Activated gamma-delta T cell treated with Interleukin-2 at 50 U/mL for 16 hours (primary cell): ENCODE results near the gene PLEKHS1.
"Not testable (repeated sequence)": the region's sequence is repeated elsewhere in the genome, so short reads cannot be mapped to it uniquely, and the experiment has no call there.

Experiments
- DNase-seq: peaks from one replicate; pipeline ENCODE4 v3.0.0-alpha.2; 2020

The PLEKHS1 gene

DNA sequence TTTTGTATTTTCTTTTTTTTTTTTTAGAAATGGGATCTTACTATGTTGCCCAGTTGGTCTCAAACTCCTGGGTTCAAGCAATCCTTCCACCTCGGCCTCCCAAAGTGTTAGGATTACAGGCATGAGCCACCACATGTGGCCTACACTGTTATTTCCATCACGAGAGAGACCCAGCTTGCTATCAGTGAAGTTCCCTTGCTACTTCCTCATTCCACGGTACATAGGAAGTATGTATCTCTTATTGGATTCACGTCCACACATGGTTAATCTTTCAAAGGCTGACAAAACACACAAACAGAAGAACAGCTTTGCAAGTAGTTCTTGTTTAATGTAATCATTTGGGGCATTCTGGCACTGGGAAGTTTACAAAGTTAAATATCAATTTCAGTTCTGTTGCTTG lies 51.5 kb downstream of the PLEKHS1 start:
- no peak for DNase-seq

DNA sequence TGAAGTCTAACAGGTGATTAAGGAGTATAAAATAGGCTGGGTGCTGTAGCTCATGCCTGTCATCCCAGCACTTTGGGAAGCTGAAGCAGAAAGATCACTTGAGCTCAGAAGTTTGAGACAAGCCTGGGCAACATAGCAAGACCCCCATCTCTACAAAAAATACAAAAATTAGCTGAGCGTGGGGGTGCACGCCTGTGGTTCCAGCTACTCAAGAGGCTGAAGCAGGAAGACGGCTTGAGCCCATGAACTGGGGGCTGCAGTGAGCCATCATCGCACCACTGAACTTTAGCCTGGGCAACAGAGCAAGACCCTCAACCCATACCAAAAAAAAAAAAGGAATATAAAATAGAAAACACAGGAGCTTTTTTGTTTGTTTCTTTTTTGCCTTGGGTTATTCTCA lies 55.0 kb downstream of the PLEKHS1 start:
- DNase-seq: no peak

DNA sequence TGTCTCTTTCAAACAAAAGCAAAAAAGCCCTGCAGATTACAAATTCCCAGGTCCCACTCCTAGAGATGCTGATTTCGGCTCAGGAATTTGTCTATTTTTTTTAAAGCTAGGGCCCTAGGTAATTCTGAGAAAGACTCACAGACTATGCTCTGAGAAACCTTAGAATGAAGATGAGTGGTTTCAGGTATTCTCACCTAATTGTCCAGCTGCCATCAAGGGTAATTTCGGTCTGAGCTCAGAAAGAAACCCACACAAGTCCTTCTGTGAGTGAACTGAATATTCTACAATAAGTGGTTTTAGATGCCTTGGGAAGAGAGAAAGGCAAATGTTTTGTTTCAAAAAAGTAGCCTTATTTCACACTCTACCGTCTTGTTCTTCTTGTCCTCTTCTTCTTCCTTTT lies 56.7 kb downstream of the PLEKHS1 start:
- no peak for DNase-seq

GRCh38 chr10:113814700-113815099 lies 63.2 kb downstream of the PLEKHS1 start:
- not testable (repeated sequence) for DNase-seq

DNA sequence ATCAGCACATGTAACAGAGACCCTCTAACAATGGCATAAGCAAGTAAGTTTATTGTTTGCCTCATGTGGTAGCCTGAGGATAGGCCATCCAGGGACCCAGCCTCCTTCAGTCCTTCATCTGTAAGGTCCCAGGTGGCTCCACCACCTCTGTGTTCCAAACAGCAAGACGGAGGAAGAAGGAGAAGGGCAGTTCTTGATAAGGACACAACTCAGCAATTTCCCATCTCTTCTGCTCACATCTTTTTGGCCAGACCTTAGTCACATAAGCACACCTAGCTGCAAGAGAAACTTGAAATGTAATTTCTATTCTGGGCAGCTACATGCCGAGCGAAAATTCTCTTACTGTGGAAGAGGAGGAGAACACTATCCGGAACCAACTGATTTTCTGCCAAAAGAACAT lies 68.5 kb downstream of the PLEKHS1 start:
- DNase-seq: no peak

- no peak for DNase-seq
Observed at GRCh38 chr10:113820507-113820906, 69.0 kb downstream of the PLEKHS1 start.

DNA sequence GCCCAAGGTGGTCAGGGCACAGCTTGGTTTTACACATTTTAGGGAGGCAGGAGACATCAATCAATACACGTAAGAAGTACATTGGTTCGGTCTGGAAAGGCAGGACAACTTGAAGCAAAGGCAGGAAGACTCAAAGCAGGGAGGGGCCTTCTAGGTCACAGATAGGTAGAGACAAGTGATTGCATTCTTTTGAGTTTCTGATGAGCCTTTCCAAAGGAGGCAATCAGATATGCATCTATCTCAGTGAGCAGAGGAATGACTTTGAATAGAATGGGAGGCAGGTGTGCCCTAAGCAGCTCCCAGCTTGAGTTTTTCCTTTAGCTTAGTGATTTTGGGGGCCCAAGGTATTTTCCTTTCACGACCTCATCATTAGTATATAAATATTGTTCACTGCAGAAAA lies 69.8 kb downstream of the PLEKHS1 start:
- DNase-seq: not testable (repeated sequence)

GRCh38 chr10:113822174-113822573 lies 70.7 kb downstream of the PLEKHS1 start:
- DNase-seq: no peak

GRCh38 chr10:113823389-113823788 lies 71.9 kb downstream of the PLEKHS1 start:
- no peak for DNase-seq

- no peak for DNase-seq
Observed at GRCh38 chr10:113825791-113826190, 74.3 kb downstream of the PLEKHS1 start.

GRCh38 chr10:113828567-113828966 lies 77.1 kb downstream of the PLEKHS1 start:
- DNase-seq: not testable (repeated sequence)
